ENCODE results near the gene SIDT1. TPM values are rescaled to one million over a fixed set of nuclear protein-coding genes. Genes with fewer than 3 reads are reported as not detected.

SIDT1 gene
- total RNA-seq (2.5 TPM), polyA plus RNA-seq (ENCODE audit: insufficient read depth in 1 of 8, insufficient read length in 8 of 8, low replicate concordance in 1 of 8) (1 to 10 TPM; 1.8 to 3.7 (median 2.0) TPM)
- long read RNA-seq, donor 1 = 0 reads
- long read RNA-seq, donor 2 = 0 reads
- long read RNA-seq, donor 3 = 0 reads
- long read RNA-seq, donor 4 = 0 reads
- long read RNA-seq, donor 5 = 0 reads
- long read RNA-seq, donor 6 = 0 reads
- long read RNA-seq, donor 7 = 0 reads
- long read RNA-seq, donor 8 = 0 reads
- long read RNA-seq, donor 9 = 0 reads
- long read RNA-seq, donor 10, partial matches to known transcripts = 0 of 1 reads
- long read RNA-seq, donor 10, other reads (novel, unspliced or antisense) = 0 of 1 reads
- long read RNA-seq, donor 11 = 0 reads

GRCh38 chr3:113531826-113532697 is at the start of gene SIDT1:
Gene SIDT1, plus strand, starts transcription at chr3:113532555. Its CDS starts 467 bp downstream, at chr3:113533022.
- WGBS (ENCODE audit: insufficient coverage) = 0% methylated on average over 8 of the region's 18 CpGs
- H3K27ac ChIP-seq (ENCODE audit: low read length) = peak within 1 kb of the TSS; percentile 52
- no peaks in the 10 kb centered on the region for H3K9me3 ChIP-seq (replicated peaks; ENCODE audit: control insufficient read depth, low read depth, low read length)
- H3K36me3 ChIP-seq (ENCODE audit: control insufficient read depth, insufficient read depth, low read length) = no peaks in the 10 kb centered on the region
- peak within 1 kb of the TSS; percentile 55 for H3K4me3 ChIP-seq (ENCODE audit: low read length)
- DNase-seq = peak; percentile 50
- peaks cover 41% of the 10 kb centered on the region for H3K27me3 ChIP-seq (ENCODE audit: control insufficient read depth, insufficient read depth, low read length)
- peaks cover 11% of the 10 kb centered on the region for H3K4me1 ChIP-seq (ENCODE audit: control insufficient read depth, insufficient read depth, low read length)

DNA sequence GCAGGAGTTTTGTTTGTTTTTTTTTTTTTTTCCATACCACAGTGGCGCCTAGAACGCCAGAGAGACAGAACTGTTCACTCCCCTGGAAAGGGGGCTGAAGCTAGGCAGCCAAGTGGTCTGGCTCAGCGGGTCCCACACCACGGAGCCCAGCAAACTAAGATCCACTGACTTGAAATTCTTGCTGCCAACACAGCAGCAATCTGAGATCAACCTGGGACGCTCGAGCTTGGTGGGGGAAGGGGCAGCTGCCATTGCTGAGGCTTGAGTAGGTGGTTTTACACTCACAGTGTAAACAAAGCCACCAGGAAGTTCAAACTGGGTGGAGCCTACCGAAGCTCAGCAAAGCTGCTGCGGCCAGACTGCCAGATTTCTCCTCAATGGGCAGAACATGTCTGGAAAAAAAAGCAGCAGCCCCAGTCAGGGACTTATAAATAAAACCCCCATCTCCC is 47.2 kb upstream of the SIDT1 start:
- Histone ChIP-seq H3K36me3 (ENCODE audit: control insufficient read depth, insufficient read depth, low read length) (peaks cover 12% of the 10 kb centered on the region), H3K9me3 (replicated peaks; ENCODE audit: control insufficient read depth, low read depth, low read length) (no peaks in the 10 kb centered on the region), H3K27me3 (ENCODE audit: control insufficient read depth, insufficient read depth, low read length) (no peaks in the 10 kb centered on the region), H3K4me1 (ENCODE audit: control insufficient read depth, insufficient read depth, low read length) (no peaks in the 10 kb centered on the region), H3K4me3 (ENCODE audit: low read length) (no peak overlapping the region), H3K27ac (ENCODE audit: low read length) (no peak overlapping the region)
- WGBS (ENCODE audit: insufficient coverage) = 98% methylated on average over 7 of the region's 8 CpGs
- DNase-seq = no peak

GRCh38 chr3:113495035-113495434 is 37.3 kb upstream of the SIDT1 start:
- H3K27me3 ChIP-seq (ENCODE audit: control insufficient read depth, insufficient read depth, low read length) = no peaks in the 10 kb centered on the region
- no peak overlapping the region for H3K4me3 ChIP-seq (ENCODE audit: low read length)
- H3K36me3 ChIP-seq (ENCODE audit: control insufficient read depth, insufficient read depth, low read length) = peaks cover 7% of the 10 kb centered on the region
- no peaks in the 10 kb centered on the region for H3K9me3 ChIP-seq (replicated peaks; ENCODE audit: control insufficient read depth, low read depth, low read length)
- DNase-seq = peak; percentile 49
- no peaks in the 10 kb centered on the region for H3K4me1 ChIP-seq (ENCODE audit: control insufficient read depth, insufficient read depth, low read length)
- no peak overlapping the region for H3K27ac ChIP-seq (ENCODE audit: low read length)
- no CpG with 5 or more reads among the region's 2 CpGs for WGBS (ENCODE audit: insufficient coverage)

- H3K36me3 ChIP-seq (ENCODE audit: control insufficient read depth, insufficient read depth, low read length) = peaks cover 2% of the 10 kb centered on the region
Observed at GRCh38 chr3:113496924-113497323, 35.4 kb upstream of the SIDT1 start.

GRCh38 chr3:113498221-113499005 is 33.9 kb upstream of the SIDT1 start:
- Histone ChIP-seq H3K4me3 (ENCODE audit: low read length) (no peak overlapping the region), H3K9me3 (replicated peaks; ENCODE audit: control insufficient read depth, low read depth, low read length) (no peaks in the 10 kb centered on the region), H3K27me3 (ENCODE audit: control insufficient read depth, insufficient read depth, low read length) (no peaks in the 10 kb centered on the region), H3K4me1 (ENCODE audit: control insufficient read depth, insufficient read depth, low read length) (no peaks in the 10 kb centered on the region), H3K27ac (ENCODE audit: low read length) (no peak overlapping the region), H3K36me3 (ENCODE audit: control insufficient read depth, insufficient read depth, low read length) (peaks cover 2% of the 10 kb centered on the region)
- no peak for DNase-seq
- WGBS (ENCODE audit: insufficient coverage) = no CpG with 5 or more reads among the region's 5 CpGs

More at GRCh38 chr3:113496924-113497323, 35.4 kb upstream of the SIDT1 start:
- no peaks in the 10 kb centered on the region for H3K9me3 ChIP-seq (replicated peaks; ENCODE audit: control insufficient read depth, low read depth, low read length)
- peak; percentile 7 for DNase-seq
- no peaks in the 10 kb centered on the region for H3K27me3 ChIP-seq (ENCODE audit: control insufficient read depth, insufficient read depth, low read length)
- H3K4me1 ChIP-seq (ENCODE audit: control insufficient read depth, insufficient read depth, low read length) = no peaks in the 10 kb centered on the region
- no peak overlapping the region for H3K27ac ChIP-seq (ENCODE audit: low read length)
- H3K4me3 ChIP-seq (ENCODE audit: low read length) = no peak overlapping the region

DNA sequence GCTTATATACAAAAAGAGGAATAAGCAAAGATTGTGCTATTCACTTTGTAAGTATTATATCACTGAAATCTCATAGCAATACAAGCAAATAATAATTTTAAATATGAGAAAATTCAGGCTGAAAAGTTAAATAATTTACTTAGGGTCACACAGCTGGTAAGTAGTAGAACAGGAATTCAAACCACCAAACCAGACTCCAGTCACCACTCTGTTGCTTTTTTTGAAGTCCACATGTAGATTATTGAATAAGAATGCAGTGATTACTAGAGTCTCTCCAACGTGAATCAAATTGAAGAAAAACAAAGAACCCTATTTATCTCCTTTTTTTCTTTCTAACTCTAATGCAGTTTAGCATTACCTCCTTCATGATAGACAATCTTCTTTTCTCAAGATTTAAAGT is 33.3 kb upstream of the SIDT1 start:
- no peak overlapping the region for H3K27ac ChIP-seq (ENCODE audit: low read length)
- H3K27me3 ChIP-seq (ENCODE audit: control insufficient read depth, insufficient read depth, low read length) = no peaks in the 10 kb centered on the region
- H3K4me1 ChIP-seq (ENCODE audit: control insufficient read depth, insufficient read depth, low read length) = no peaks in the 10 kb centered on the region
- no CpG with 5 or more reads among the region's 1 CpG for WGBS (ENCODE audit: insufficient coverage)
- H3K9me3 ChIP-seq (replicated peaks; ENCODE audit: control insufficient read depth, low read depth, low read length) = no peaks in the 10 kb centered on the region
- H3K36me3 ChIP-seq (ENCODE audit: control insufficient read depth, insufficient read depth, low read length) = peaks cover 2% of the 10 kb centered on the region
- H3K4me3 ChIP-seq (ENCODE audit: low read length) = no peak overlapping the region
- no peak for DNase-seq

DNA sequence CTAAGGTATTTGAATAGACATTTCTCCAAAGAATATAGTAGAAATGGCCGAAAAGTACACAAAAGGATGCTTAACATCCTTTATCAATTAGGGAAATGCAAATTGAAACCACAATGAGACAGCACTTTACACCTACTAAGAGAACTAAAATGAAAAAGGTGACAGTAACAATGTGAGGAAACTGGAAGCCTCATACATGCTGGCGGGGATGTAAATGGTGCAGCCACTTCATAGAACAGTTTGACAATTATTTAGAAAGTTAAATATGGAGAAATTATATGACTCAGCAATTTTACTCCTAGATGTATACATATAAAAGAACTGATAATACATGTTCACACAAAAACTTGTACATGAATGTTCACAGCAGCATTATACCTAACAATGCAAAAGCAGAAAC is 30.8 kb upstream of the SIDT1 start:
- H3K27me3 ChIP-seq (ENCODE audit: control insufficient read depth, insufficient read depth, low read length) = no peaks in the 10 kb centered on the region
- no peak overlapping the region for H3K27ac ChIP-seq (ENCODE audit: low read length)
- peaks cover 12% of the 10 kb centered on the region for H3K36me3 ChIP-seq (ENCODE audit: control insufficient read depth, insufficient read depth, low read length)
- no peak for DNase-seq
- WGBS (ENCODE audit: insufficient coverage) = no CpG with 5 or more reads among the region's 2 CpGs
- H3K4me3 ChIP-seq (ENCODE audit: low read length) = no peak overlapping the region
- H3K9me3 ChIP-seq (replicated peaks; ENCODE audit: control insufficient read depth, low read depth, low read length) = no peaks in the 10 kb centered on the region
- H3K4me1 ChIP-seq (ENCODE audit: control insufficient read depth, insufficient read depth, low read length) = no peaks in the 10 kb centered on the region

DNA sequence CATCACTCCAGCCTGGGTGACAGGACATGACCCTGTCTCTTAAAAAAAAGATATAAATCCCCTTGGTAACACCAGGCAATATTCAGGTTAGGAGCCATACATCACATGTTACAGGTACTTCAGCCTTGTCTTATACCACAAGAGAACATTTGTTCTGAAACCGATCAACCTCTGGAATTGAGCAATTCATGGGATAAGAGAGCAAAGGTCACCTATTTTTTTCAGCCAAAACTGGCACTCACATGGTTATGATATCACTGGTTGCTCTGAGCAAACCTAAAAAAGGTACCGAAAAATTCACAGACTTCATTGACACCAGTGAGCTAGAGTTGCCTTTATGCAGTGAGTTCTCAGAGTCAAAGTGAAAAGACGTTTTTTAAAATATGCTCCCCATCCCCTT is 26.5 kb upstream of the SIDT1 start:
- Histone ChIP-seq H3K27me3 (ENCODE audit: control insufficient read depth, insufficient read depth, low read length) (no peaks in the 10 kb centered on the region), H3K9me3 (replicated peaks; ENCODE audit: control insufficient read depth, low read depth, low read length) (no peaks in the 10 kb centered on the region), H3K4me1 (ENCODE audit: control insufficient read depth, insufficient read depth, low read length) (no peaks in the 10 kb centered on the region), H3K4me3 (ENCODE audit: low read length) (no peak overlapping the region), H3K27ac (ENCODE audit: low read length) (no peak overlapping the region), H3K36me3 (ENCODE audit: control insufficient read depth, insufficient read depth, low read length) (peaks cover 10% of the 10 kb centered on the region)
- no peak for DNase-seq
- 100% methylated on average over 1 of the region's 3 CpGs for WGBS (ENCODE audit: insufficient coverage)

DNA sequence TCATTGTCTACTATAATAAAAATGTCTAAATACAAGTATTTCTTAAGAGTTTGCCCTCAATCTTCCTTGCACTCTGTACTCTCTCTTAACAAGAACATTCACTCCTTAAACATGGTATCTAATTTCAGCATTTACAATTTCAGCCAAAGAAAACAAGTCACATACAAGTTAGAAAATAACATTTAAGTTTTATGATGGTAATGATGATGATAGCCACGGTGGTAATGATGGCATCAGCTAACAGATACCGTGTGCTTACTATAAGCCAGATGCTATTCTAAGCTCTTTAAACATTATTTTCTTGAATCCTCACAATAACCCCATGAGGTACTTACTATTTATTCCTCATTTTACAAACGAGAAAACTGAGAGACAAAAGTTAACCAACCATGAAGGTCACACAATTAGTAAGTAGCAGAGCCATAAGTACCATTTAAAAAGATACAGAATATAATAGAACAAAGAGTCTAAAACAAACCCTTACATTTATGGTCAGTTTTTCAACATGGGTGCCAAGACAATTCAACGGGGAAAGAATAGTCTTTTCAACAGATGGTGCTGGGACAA is 24.8 kb upstream of the SIDT1 start:
- Histone ChIP-seq H3K36me3 (ENCODE audit: control insufficient read depth, insufficient read depth, low read length) (peaks cover 10% of the 10 kb centered on the region), H3K4me3 (ENCODE audit: low read length) (no peak overlapping the region), H3K9me3 (replicated peaks; ENCODE audit: control insufficient read depth, low read depth, low read length) (no peaks in the 10 kb centered on the region), H3K27ac (ENCODE audit: low read length) (no peak overlapping the region), H3K27me3 (ENCODE audit: control insufficient read depth, insufficient read depth, low read length) (no peaks in the 10 kb centered on the region), H3K4me1 (ENCODE audit: control insufficient read depth, insufficient read depth, low read length) (no peaks in the 10 kb centered on the region)
- 100% methylated on average over 1 of the region's 4 CpGs for WGBS (ENCODE audit: insufficient coverage)
- no peak for DNase-seq

Measured in muscle of leg (tissue), 16 donors.